ENCODE data around the gene GALR3.

GRCh38 chr22:37865510-37865909, 42.3 kb downstream of the GALR3 start:
- TF ChIP-seq CTCF (IDR thresholded peaks at IDR 0.05) (no peak), POLR2A (IDR thresholded peaks at IDR 0.05) (no peak), EP300 (IDR thresholded peaks at IDR 0.05) (no peak)
